ENCODE data around the gene THRB. TPM values are rescaled to one million over a fixed set of nuclear protein-coding genes. Genes with fewer than 3 reads are reported as not detected.

The THRB gene
- total RNA-seq, 1 donor from 2014 or later = 30.7 TPM

DNA sequence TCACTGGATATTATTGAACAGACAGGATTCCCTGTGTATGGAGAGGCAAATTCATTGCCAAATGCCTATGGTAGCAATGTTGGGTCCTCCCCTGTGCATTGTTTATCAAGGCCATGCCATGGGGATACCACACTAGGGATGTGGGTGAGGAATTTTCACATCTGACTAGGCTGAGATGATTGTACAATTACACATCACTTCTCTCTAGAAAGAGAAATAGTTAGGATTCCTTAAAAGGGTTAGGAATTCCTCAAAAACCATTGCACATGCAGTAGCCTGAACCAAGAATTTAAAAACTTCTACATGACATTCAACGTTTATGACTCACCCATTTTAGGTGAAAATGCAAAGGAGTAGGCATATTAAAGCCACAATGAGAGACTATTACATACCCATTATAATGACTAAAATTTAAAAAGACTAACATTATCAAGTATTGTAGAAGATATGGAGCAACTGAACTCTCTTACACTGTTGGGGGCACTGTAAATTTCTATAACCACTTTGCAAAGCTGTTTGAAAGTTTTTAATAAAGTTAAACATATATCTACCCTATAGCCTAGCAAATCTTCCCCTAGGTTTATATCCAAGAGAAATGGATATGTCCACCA, 175.9 kb downstream of the THRB start:
- ATAC-seq (no peak), DNase-seq (ENCODE audit: low spot score) (no peak)

DNA sequence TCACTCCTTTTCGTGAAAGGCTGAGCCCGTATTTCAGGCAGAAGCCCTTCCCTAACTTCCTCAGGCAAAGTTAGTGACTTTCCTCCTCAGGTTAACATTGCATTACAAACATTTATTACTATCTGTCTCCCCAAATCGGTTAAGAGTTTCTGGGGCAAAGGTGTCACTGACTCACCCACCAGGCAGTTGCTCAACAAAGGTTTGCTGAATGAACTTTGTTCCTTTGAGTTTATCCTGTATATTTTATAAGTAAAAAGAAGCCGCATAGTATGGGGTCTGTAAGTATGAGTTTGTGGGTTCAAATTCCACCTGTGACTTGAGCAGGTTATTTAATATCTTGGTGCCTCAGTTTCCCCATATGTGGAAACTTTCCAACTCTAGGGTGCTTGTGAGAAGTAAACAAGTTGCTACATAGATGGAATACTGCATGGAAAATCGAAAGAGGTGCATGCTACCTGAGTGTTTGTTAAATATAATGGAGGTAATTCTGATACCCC, 177.7 kb downstream of the THRB start:
- ATAC-seq (peak; percentile 87), DNase-seq (ENCODE audit: low spot score) (peak; percentile 56)

DNA sequence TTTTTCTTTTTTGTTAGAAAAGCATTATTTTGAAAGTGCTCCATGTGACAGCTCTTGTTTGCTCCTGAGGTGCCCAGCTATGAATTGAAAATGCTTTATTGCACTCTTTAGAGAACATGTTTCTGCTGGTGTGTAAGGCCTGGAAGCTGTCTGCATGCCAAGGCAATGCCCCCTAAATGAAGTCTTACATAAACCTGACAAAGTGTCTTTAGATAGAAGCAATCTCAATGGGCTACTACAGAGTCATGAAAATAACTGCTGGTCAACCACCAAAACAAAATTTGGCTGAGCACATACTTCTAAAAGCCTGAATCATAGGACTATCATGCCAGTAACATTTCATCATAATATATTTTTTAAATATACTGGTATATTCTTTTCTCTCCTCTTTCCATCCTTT, 178.7 kb downstream of the THRB start:
- ATAC-seq (no peak), DNase-seq (ENCODE audit: low spot score) (no peak)

DNA sequence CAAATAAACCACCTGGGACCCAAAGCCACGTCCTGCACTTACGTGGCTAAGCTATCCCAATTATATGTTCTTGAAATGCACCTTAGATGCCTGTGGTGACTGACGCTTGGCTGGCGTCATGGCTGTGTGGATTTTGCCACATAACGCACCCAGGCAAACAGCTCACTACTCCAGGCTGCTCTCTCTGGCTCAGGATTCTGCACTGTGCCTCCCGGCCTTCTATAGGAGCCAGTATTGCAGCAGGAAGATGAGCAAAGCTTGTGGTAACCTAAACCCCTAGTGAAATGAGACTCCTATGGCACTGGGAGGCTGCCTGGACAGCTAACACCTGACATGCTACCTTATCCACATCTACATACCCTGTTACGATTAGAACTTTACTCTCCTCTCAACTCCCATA, 179.3 kb downstream of the THRB start:
- DNase-seq (ENCODE audit: low spot score) (no peak), ATAC-seq (no peak)

- no peak for DNase-seq (ENCODE audit: low spot score)
Observed at GRCh38 chr3:24311881-24312280, 182.8 kb downstream of the THRB start.

GRCh38 chr3:24310887-24311286, 183.8 kb downstream of the THRB start:
- ATAC-seq (no peak), DNase-seq (ENCODE audit: low spot score) (no peak)

More at GRCh38 chr3:24311881-24312280, 182.8 kb downstream of the THRB start:
- peak; percentile 20 for ATAC-seq

- DNase-seq (ENCODE audit: low spot score) (no peak), ATAC-seq (no peak)
Observed at GRCh38 chr3:24306518-24306917, 188.1 kb downstream of the THRB start.

GRCh38 chr3:24305795-24306467, 188.7 kb downstream of the THRB start:
- DNase-seq (ENCODE audit: low spot score) = no peak
- ATAC-seq = no peak

DNA sequence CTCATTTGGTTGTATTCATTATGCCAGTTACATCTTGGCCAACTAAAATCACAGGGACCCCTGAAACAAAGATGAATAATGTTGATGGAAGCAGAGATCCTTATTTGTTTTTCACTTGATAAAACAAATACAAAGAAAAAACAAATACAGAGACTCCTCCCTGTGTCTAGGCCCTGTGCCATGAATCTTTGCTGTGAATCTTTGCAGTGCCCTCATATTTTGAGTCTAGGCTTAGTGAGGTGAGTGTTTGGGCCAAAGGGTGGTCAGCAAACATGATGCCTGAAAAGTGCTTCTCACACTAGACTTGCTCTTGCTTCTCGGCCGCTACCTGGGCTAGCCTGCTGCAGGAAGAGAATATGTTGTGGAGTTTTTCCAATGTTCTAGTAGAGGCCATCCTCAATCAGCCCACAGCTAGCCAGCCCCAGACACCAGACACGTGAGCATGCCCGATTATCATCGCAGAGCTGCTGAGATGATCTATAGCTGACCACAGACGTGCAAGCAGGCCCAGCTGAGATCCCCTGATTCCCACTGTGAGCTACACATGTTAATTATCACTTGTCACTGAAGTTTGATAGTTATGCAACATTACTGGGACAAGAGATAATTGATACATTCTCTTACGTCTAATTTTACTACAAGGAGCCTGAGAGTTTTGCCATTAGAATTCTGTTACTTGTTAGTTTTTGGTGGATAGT, 191.4 kb downstream of the THRB start:
- no peak for DNase-seq (ENCODE audit: low spot score)
- peak; percentile 34 for ATAC-seq

DNA sequence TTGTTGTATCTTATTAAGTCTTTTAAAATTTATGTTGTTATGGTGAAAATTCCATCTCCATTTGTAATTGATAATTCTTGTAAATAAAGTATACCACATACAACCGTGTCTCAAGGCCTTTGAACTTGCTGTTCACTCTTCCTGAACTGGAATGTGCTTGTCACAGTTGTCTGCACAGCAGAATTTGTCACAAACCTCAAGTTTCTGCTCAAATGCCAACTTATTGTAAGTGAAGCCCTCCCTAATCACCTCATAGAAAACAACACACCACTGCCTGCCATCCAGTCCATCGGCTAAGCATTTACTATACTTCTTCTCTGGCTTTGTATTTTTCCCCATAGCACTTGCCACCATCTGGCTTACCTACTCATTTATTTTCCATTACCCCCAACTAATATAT, 192.3 kb downstream of the THRB start:
- DNase-seq (ENCODE audit: low spot score) (no peak), ATAC-seq (no peak)

GRCh38 chr3:24300949-24301348, 193.7 kb downstream of the THRB start:
- ATAC-seq (no peak), DNase-seq (ENCODE audit: low spot score) (no peak)

DNA sequence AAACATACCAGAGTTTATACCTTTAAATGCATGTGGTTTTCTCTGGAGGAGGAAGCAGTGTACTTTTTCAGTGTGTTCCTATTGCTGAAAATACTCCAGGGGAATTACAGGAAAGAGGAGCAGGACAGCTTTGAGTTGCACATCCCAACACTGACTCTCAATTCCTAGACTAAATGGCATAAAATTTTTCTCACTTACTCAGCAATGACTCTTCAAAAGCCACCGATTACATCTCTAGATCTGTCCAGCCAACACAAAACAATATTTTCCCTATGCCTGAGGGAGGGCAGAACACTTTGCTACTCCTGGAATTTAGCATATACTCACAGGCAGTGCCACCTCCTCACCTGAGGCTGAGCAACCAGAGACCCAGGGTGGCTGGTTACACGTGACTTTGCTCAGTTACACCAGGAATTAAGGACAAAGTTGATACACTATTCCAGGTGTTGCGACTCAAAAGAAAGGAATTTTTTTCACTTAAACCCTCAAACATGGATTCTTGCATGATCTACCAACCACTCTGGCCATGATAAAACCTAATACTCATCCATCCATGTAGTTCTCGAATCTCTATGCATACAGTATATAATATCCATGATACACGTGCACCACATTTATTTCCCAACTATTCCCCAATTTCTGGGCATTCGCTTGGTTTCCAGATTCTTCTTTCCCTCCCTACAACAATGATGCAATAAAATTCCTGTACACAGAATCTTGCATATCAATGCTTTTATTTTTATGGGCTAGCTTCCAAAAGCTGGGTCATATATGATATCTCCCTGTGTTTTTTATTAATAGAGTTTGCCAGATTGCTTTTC, 194.6 kb downstream of the THRB start:
- ATAC-seq = peak; percentile 46
- DNase-seq (ENCODE audit: low spot score) = no peak

DNA sequence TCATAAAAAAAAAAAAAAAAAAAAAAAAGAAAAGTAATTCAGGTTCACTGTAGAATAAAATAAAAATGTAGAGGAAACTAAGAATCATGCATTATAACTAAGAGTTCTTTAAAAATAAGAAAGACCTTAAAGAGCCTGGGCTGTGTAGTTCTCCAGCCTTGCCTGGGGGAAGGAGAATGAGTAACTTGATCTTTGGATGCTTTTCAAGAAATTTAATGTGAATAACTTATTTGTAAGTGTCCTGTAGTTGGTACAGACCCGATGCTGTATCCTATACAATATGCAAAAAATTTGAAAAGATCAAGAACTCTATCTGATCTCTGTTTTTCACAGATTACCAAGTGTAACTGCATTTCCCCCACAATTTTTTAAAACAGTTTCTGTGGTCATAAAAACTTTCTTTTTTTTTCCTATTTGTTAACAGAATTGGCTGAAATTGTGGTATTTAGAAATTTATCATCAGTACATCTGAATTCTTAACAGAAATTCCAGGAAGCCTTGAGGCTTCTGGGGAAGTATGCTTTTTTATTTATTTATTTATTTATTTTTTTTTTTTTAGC, 195.3 kb downstream of the THRB start:
- DNase-seq (ENCODE audit: low spot score) = no peak
- no peak for ATAC-seq

GRCh38 chr3:24296441-24297205, 198.0 kb downstream of the THRB start:
- DNase-seq (ENCODE audit: low spot score) (no peak), ATAC-seq (no peak)

- no peak for DNase-seq (ENCODE audit: low spot score)
- ATAC-seq = no peak
Observed at GRCh38 chr3:24294150-24294549, 200.5 kb downstream of the THRB start.

- ATAC-seq (no peak), DNase-seq (ENCODE audit: low spot score) (no peak)
Observed at GRCh38 chr3:24291646-24292045, 203.0 kb downstream of the THRB start.

DNA sequence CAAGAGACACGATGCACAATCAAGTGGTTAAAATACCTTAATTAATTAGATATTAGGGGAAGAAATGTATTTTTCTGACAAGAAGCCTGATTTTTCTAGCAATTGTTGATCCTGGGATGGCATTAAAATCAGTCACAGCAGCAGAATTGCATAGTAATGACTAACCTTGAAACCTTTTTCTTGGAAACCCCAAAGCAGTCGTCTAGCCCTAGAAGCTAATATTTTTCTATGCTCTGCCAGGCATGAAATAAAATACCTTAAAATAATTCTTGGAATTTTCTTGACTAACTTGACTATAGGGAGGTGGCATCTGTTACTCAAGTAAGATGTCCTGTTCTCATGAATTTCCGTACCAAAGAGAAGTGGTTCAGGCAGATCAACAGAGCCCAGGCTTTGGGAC, 204.1 kb downstream of the THRB start:
- DNase-seq (ENCODE audit: low spot score) = no peak
- no peak for ATAC-seq

DNA sequence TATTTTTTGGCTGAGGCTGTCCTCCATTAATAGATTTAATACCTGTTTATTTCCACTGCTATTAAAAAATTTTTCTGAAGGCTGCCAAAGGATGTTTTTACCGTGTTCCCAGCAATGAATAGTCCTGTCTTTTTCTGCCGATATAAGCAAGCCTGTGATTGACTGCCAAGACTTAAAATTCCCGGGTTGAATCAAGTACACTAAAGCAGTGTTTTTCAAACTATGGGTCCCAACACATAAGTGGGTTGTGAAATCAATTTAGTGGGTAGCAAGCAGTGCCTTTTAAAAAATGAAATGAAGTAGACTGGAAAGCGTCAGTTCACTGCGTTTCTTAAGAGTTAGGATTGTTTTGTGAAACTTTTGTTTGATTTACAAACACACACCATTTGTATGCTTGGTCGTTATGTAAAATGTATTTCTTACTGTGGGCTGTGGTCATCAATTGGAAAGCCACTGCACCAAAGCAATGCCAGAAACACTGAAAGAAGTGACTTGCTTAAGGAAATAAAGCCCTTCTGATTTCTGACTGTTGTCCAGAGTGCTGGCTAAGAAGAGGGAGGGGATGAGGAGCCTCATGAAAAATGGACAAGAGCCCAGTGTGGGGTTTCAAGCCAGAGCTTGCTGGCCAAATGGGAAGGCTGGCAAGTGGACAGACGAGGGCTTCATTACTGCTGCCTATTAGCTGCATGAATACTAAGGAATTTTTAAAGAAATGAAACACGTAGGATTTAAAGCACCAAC, 206.0 kb downstream of the THRB start:
- ATAC-seq (peak; percentile 79), DNase-seq (ENCODE audit: low spot score) (no peak)

GRCh38 chr3:24287755-24288450, 206.7 kb downstream of the THRB start:
- DNase-seq (ENCODE audit: low spot score) (no peak), ATAC-seq (peak; percentile 54)
